Ovary (tissue), 3 donors: ENCODE data around the gene WBP1L.

Experiments
- CTCF ChIP-seq, 3 donors: fragments of 450-650 bp in 2 of 3; fragments of 200-600 bp in 1 of 3; IDR thresholded peaks; one replicate each; pipeline versions ENCODE4 v1.5.1 to v1.8.0; 2016 to 2022; ENCODE audit warnings: antibody characterized with exemption in 3 of 3, mild to moderate bottlenecking in 1 of 3
- EP300 ChIP-seq: sonication (generic); formaldehyde crosslinking; IDR thresholded peaks from one replicate; pipeline ENCODE4 v1.6.1; 2017; ENCODE audit warnings: antibody characterized with exemption
- POLR2A ChIP-seq: fragments of 450-650 bp; IDR thresholded peaks from one replicate; pipeline ENCODE4 v1.6.1; 2017; ENCODE audit warnings: antibody characterized with exemption, mild to moderate bottlenecking, moderate library complexity
- donor health status: DM: no; HTN: no; CAD: no.

GRCh38 chr10:102817175-102817574 is 73.4 kb downstream of the WBP1L start:
- TF ChIP-seq CTCF (IDR thresholded peaks at IDR 0.05): no peak
- TF ChIP-seq POLR2A: no peak
- no peak for TF ChIP-seq EP300
